Measurements from ENCODE around the gene LLPH.
"Not testable (repeated sequence)": the region's sequence is repeated elsewhere in the genome, so short reads cannot be mapped to it uniquely, and the experiment has no call there.

Gene LLPH

GRCh38 chr12:66130267-66131066, at the start of gene LLPH:
TSS of gene LLPH (minus strand) at chr12:66130750. CDS start at chr12:66129106, 1,644 bp downstream.
- DNase-seq (ENCODE audit: low read depth in 2 of 2): peak; percentile 83 to 87

DNA sequence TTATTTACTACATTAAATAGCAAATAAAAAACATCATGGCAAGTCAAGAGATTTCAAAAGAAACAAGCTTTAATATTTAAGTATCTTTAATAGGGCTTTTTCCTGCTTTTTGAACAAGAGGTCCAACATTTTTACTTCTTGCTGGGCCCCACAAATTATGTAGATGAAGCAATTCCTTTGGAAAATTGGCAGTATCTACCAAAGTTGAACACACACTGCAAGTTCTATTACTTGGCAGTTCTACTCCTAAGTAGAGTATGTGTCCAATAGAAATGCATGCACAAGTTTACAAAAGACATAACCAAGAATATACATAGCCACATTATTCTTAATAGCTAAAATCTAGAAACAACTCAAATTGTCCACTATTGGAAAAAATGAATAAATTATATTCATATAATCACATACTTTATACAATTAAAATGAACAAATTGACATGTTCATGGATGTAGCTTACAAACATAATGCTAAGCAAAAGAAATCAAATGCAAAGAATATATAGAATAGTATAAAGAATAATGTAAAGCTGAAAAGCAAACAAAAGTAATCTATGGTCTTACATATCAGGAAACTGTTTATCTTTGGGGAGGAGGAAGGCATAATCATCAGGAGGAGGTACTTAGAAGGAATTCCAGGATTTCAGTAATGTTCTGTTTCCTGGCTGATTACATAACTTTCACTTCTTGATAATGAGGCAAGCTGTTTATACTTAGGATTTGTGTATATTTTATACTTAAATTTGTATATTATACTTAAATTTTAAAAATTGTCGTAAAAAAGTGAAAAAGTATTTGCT, 45.8 kb upstream of the LLPH start:
- no peak for DNase-seq (ENCODE audit: low read depth in 2 of 2)

GRCh38 chr12:66174391-66175325, 44.1 kb upstream of the LLPH start:
- DNase-seq (ENCODE audit: low read depth in 2 of 2): not testable (repeated sequence)

DNA sequence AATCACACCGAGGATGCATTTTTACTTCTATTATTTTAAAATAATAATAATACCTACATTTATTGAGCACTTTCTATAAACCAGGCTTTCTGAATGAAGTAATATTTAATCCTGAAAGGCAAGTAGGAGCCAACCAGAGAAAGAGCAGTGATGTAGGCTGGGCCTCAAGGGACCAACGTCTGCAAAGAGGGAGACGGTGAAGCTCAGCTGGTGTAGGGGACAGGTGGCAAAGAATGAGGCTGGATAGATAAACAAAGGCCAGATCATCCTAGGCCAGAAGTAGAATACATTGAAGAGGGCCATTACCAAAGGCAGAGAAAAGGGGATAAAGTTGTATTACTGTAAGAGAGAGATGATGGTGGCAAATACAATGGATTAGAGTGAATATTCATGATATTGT, 40.1 kb upstream of the LLPH start:
- DNase-seq (ENCODE audit: low read depth in 2 of 2): no peak

DNA sequence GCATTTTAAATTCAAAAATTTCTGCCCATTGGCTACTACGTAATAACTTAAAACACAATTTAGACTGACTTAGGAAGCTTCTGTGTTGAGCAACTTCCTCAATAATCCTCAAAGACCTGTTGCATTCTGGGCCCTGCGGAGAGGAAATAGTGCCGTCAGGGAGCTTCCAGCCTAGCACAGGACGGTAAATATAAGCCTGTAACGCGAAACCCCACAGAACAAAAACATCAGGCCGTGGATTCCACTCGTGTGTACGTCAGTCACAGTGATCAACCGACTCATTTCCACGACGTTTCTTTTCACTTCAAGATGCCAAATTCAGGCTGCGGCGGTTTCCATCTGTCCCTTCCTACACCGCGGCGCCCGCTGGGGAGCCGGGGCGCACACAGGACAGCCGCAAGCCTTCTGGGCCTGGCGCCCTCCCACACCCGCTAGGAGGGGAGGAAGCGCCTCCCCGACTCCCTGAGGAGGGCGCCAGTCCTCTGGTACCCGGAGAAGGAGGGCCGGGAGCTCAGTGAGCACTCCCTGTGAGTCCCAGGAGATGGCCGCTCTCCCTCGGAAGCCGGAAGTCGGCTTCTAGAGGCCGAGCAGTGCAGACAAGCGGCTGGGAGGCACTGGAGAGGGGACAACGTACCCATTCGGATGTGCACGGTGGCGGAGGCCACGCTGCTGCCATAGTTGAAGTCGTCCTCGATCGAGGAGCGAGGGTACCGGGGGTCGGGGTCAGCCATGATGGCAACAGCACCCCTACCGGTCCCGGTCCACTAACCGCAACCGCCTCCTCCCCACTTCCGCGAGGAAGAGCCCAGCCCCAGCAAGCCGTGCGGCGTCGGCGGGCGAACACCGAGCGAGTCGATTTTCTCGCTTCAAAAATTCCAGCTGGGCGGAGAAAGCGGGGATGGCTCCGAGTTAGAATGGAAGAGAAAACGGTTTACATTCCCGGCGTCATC, 38.9 kb upstream of the LLPH start, which contains the start of gene TMBIM4:
Gene TMBIM4, minus strand, starts transcription at position 776 of the 950 bp plus-strand sequence. Its CDS starts 45 bp downstream, at position 731.
- DNase-seq (ENCODE audit: low read depth in 2 of 2): peak; percentile 74 to 78

- DNase-seq (ENCODE audit: low read depth in 2 of 2): no peak
Observed at GRCh38 chr12:66168410-66168809, 37.9 kb upstream of the LLPH start.

DNA sequence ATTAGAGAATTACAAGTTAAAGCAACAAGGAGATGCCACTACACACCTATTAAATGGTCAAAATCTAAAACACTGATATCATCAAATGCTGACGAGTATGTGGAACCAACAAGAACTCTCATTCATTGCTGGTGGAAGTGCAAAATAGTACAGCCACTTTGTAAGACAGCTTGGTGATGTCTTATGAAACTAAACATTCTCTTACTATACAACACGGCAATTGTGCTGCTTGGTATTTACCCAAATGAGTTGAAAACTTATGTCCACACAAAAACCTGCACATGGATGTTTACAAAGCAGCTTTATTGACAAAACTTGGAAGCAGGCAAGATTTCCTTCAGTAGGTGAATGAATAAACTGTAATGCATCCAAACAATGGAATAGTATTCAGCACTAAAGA, 36.0 kb upstream of the LLPH start:
- no peak for DNase-seq (ENCODE audit: low read depth in 2 of 2)

- DNase-seq (ENCODE audit: low read depth in 2 of 2): no peak
Observed at GRCh38 chr12:66165141-66165540, 34.6 kb upstream of the LLPH start.

DNA sequence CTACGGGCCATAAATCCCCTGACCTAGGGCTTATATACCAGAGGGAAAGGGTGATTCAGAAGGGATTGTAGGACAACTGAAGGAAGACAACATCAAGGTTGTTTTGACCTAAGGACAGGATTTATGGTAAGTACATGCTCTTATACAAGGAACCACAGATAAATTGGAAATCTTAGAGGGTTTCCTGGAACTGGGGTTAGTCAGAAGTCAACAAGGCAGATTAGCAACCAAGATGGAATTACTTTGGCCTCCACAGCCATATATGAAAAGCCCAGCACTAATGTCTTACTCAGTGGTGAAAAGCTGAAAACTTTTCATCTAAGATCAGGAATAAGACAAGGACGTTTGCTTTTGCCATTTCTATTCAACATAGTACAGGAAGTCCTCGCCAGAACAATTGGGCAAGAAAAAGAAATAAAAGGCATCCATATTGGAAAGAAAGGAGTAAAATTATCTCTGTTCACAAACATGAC, 33.8 kb upstream of the LLPH start:
- DNase-seq (ENCODE audit: low read depth in 2 of 2): no peak

GRCh38 chr12:66163289-66163688, 32.7 kb upstream of the LLPH start:
- no peak for DNase-seq (ENCODE audit: low read depth in 2 of 2)

DNA sequence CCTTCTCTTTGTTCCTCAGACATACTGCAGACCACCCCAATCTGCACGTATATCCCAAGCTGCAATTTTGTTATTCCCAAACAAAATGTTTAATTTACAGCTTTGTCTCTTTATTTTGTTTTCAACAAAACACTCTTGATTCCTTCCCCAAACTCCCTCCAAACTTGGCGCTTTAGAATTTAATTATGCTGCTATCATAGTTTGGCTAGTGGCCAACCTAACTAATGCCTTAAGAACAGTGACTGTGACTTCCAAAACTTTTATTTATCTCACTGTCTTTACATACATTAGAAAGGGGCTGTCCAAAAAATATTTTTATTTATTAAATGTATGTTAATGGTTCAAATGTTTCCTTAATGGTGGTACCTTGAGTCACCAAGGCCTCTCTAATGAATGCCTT, 32.2 kb upstream of the LLPH start:
- DNase-seq (ENCODE audit: low read depth in 2 of 2): no peak

GRCh38 chr12:66160704-66161103, 30.2 kb upstream of the LLPH start:
- DNase-seq (ENCODE audit: low read depth in 2 of 2): no peak

GRCh38 chr12:66159123-66159522, 28.6 kb upstream of the LLPH start:
- DNase-seq (ENCODE audit: low read depth in 2 of 2): no peak

DNA sequence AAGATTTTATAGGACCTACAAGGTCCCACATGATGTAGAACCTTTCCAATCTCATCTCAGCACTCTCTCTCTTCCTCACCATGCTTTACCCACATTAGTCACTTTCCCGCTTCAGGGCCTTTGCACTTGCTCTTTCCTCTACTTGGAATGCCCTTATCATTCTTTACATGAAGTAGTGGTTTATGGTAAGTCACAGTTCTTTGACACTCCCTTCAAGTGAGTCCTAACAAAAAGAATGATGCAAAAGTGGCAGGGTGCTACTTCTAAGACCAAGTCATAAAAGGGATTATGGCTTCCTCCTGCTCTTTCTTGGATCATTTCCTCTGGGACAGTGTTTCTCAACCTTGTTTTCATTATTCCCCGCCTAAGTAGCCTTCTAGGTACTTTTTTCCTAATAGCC, 26.1 kb upstream of the LLPH start:
- DNase-seq (ENCODE audit: low read depth in 2 of 2): no peak

DNA sequence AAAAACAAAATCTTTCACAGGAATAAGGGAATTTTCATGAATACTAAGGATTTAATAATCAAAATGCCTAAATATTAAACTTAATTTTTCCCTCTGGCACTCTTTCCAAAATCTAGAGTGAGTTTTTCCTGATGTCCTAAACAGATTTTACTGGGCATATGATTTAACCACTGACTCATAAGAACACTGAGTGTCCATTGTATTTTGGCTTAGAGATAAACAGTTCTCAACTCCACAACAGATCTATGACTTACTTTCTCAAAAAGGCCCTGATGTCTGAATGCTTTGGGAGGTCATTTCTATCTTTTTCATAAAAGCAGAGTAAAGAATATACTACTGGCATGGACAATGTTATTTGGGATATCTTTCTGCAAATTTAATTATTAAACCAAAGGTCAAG, 24.2 kb upstream of the LLPH start:
- DNase-seq (ENCODE audit: low read depth in 2 of 2): no peak

DNA sequence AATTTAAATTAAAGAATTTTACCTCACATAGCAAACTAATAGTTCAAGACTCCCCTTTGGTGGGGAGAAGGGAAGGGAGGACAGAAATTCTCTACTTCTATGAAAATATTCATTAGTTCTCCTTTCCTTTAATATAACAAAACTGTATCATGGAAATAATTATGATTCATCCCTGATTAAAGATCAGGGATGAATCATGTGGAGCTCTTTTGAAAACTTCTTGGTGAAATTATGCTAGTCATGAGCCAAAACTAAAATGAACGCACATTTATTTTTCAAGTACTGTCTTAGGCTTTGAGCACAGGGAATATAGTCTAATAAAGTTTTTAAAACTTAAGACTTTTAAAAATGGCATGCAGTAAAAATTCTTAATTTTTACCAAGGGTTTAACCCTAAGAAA, 22.2 kb upstream of the LLPH start:
- no peak for DNase-seq (ENCODE audit: low read depth in 2 of 2)

GRCh38 chr12:66149702-66150398, 19.3 kb upstream of the LLPH start:
- DNase-seq (ENCODE audit: low read depth in 2 of 2): no peak

DNA sequence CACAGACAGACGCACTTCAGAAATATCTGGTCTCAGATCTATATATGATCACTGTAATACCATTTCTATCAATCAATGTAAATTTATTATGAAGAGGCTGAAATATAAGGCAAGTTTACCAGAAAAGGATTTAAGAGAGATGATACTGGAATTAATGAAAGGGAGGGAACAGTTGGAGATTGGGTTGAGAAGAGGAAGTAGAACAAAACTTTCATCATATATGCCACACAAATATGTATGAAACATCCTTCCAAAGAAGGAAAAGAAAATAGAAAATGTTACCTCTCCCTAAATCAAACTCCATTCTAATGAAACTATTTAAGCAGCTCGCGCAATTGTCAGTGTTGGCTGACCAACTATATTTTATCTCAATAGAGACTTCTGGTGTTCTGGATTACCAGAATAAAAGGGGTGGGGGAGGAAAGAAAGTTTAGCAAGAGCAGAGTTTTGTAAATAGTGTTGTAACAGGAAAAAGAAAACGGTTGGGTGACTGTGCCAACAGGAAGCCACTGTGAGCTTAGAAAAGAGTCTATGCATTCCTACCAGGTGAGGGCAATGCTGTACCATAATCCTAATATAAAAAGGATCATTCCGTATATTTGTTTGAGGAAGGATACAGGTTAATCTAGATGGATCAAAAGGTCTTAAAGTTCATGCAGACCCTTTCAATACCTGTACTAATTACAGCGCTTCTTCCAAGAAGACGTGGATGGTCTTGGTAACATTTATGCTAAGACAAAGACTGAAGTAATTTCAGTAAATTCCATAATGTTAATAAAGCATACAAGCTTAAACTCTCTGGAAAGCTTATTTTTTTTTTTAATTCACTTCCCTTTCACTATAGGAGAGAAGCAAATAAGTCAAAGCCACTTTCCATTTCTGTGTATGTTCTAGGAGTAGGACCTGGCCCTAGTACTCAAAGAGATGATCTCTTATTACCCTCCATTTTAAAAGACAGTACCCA, 14.5 kb upstream of the LLPH start:
- no peak for DNase-seq (ENCODE audit: low read depth in 2 of 2)

- DNase-seq (ENCODE audit: low read depth in 2 of 2): no peak
Observed at GRCh38 chr12:66143868-66144267, 13.3 kb upstream of the LLPH start.

All from stimulated activated CD4-positive, alpha-beta T cell treated with anti-CD3 and anti-CD28 coated beads, Interleukin-15, amount 100 ng/mL, for 48 hours (primary cell).